Ureter (tissue), 1 donor: ENCODE results near the gene CDK9. TPM values are rescaled to one million over a fixed set of nuclear protein-coding genes. Genes with fewer than 3 reads are reported as not detected.

Experiments
- DNase-seq: peaks from one replicate; pipeline ENCODE4 v3.0.0-alpha.2; 2020; ENCODE audit warnings: low spot score
- total RNA-seq: library from RNA; stranded (reverse); gene quantifications from one replicate; pipeline ENCODE4 v1.2.4, GENCODE V29; 2023
- donor health status: DM: yes; HTN: yes; CAD: no.

CDK9 gene
- total RNA-seq, 1 donor from 2014 or later: 81.0 TPM

- no peak for DNase-seq
These were observed 24.3 kb upstream of the CDK9 start for GRCh38 chr9:127761491-127761956.

GRCh38 chr9:127762111-127762676 lies 23.6 kb upstream of the CDK9 start:
- no peak for DNase-seq

- DNase-seq: no peak
These were observed 21.9 kb upstream of the CDK9 start for GRCh38 chr9:127763918-127764384.

- no peak for DNase-seq
These were observed 20.4 kb upstream of the CDK9 start for GRCh38 chr9:127765418-127765817.

- DNase-seq: no peak
These were observed 18.4 kb upstream of the CDK9 start for GRCh38 chr9:127767410-127767809.

GRCh38 chr9:127767909-127768331 lies 17.9 kb upstream of the CDK9 start:
- no peak for DNase-seq

- DNase-seq: no peak
These were observed 17.1 kb upstream of the CDK9 start for GRCh38 chr9:127768698-127769097.

GRCh38 chr9:127769101-127769500 lies 16.7 kb upstream of the CDK9 start:
- DNase-seq: no peak

- DNase-seq: no peak
These were observed 15.8 kb upstream of the CDK9 start for GRCh38 chr9:127769929-127770582.

GRCh38 chr9:127770583-127770904 lies 15.3 kb upstream of the CDK9 start:
- no peak for DNase-seq

- peak; percentile 99 for DNase-seq
These were observed 14.8 kb upstream of the CDK9 start for GRCh38 chr9:127770905-127771569.

GRCh38 chr9:127771570-127772189 lies 14.2 kb upstream of the CDK9 start:
- DNase-seq: no peak

- DNase-seq: no peak
These were observed 13.2 kb upstream of the CDK9 start for GRCh38 chr9:127772603-127773002.

- no peak for DNase-seq
These were observed 12.6 kb upstream of the CDK9 start for GRCh38 chr9:127773272-127773671.

GRCh38 chr9:127773981-127774380 lies 11.9 kb upstream of the CDK9 start:
- no peak for DNase-seq

- no peak for DNase-seq
These were observed 9.5 kb upstream of the CDK9 start for GRCh38 chr9:127776195-127776923.

- no peak for DNase-seq
These were observed 8.9 kb upstream of the CDK9 start for GRCh38 chr9:127776924-127777289.

GRCh38 chr9:127777368-127777980 lies 8.4 kb upstream of the CDK9 start:
- DNase-seq: no peak

GRCh38 chr9:127778280-127779135 lies 7.3 kb upstream of the CDK9 start, which contains the start of gene SH2D3C:
SH2D3C (minus strand) TSS chr9:127778666; CDS start chr9:127778627, 39 bp downstream.
- DNase-seq: no peak

GRCh38 chr9:127779136-127779981 lies 6.5 kb upstream of the CDK9 start:
- no peak for DNase-seq
